ENCODE results near the gene TBC1D14.

GRCh38 chr4:6915041-6916005 lies 5.7 kb downstream of the TBC1D14 start:
- TF ChIP-seq POLR2A (IDR thresholded peaks at IDR 0.05; ENCODE audit: low read depth, low read length), result no peak
- TF ChIP-seq, protein P1, sequence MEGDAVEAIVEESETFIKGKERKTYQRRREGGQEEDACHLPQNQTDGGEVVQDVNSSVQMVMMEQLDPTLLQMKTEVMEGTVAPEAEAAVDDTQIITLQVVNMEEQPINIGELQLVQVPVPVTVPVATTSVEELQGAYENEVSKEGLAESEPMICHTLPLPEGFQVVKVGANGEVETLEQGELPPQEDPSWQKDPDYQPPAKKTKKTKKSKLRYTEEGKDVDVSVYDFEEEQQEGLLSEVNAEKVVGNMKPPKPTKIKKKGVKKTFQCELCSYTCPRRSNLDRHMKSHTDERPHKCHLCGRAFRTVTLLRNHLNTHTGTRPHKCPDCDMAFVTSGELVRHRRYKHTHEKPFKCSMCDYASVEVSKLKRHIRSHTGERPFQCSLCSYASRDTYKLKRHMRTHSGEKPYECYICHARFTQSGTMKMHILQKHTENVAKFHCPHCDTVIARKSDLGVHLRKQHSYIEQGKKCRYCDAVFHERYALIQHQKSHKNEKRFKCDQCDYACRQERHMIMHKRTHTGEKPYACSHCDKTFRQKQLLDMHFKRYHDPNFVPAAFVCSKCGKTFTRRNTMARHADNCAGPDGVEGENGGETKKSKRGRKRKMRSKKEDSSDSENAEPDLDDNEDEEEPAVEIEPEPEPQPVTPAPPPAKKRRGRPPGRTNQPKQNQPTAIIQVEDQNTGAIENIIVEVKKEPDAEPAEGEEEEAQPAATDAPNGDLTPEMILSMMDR (conservative IDR thresholded peaks at IDR 0.05; ENCODE audit: low read depth, low read length), result no peak
- TF ChIP-seq RFX5 (IDR thresholded peaks at IDR 0.05; ENCODE audit: low read depth, low read length), result no peak
- no peak for TF ChIP-seq RCOR1 (IDR thresholded peaks at IDR 0.05; ENCODE audit: insufficient replicate concordance, low read length)
- TF ChIP-seq MXI1 (IDR thresholded peaks at IDR 0.05; ENCODE audit: borderline replicate concordance, low read depth, low read length), result no peak
- TF ChIP-seq BHLHE40 (IDR thresholded peaks at IDR 0.05; ENCODE audit: low read depth, low read length), result no peak
- no peak for TF ChIP-seq CHD1 (IDR thresholded peaks at IDR 0.05; ENCODE audit: low read depth, low read length)
- TF ChIP-seq RAD21 (IDR thresholded peaks at IDR 0.05; ENCODE audit: low read length), result no peak
- no peak for TF ChIP-seq CEBPB (IDR thresholded peaks at IDR 0.05; ENCODE audit: low read depth, low read length)
- TF ChIP-seq ELK1 (IDR thresholded peaks at IDR 0.05; ENCODE audit: borderline replicate concordance, low read depth, low read length), result no peak
- TF ChIP-seq USF2 (IDR thresholded peaks at IDR 0.05; ENCODE audit: low read depth, low read length), result no peak
- no peak for TF ChIP-seq MAZ (IDR thresholded peaks at IDR 0.05; ENCODE audit: borderline replicate concordance, low read depth, low read length)
